Measurements from ENCODE around the gene GET3. TPM values are rescaled to one million over a fixed set of nuclear protein-coding genes. Genes with fewer than 3 reads are reported as not detected.

The GET3 gene
- total RNA-seq, 1 experiment from 2014 or later = 110 TPM

GRCh38 chr19:12783849-12784393, 46.6 kb downstream of the GET3 start:
- CTCF ChIA-PET = interaction anchor here (1.8 kb wide), 1 partner anchor 9 kb away, joined by 10 read pairs; no protein-coding TSS in a partner anchor
- H3K4me3 Mint-ChIP-seq = peak overlapping the region; percentile 59
- no peak overlapping the region for H3K27ac Mint-ChIP-seq
- H3K27me3 Mint-ChIP-seq (ENCODE audit: low read depth) = no peaks in the 10 kb centered on the region; the same call in 1 of the 2 replicates
- no peak for TF ChIP-seq TP53 (CRISPR knock-in tag; IDR thresholded peaks at IDR 0.05)
- no peak for TF ChIP-seq ZMAT4 (CRISPR knock-in tag; IDR thresholded peaks at IDR 0.05)
- no peak for TF ChIP-seq ZNF532 (CRISPR knock-in tag; IDR thresholded peaks at IDR 0.05; ENCODE audit: borderline replicate concordance)
- no peak for TF ChIP-seq RORB (CRISPR knock-in tag; IDR thresholded peaks at IDR 0.05)
- TF ChIP-seq USF2 (CRISPR knock-in tag; IDR thresholded peaks at IDR 0.05) = no peak
- no peak for DNase-seq (ENCODE audit: low spot score)
- no peaks in the 10 kb centered on the region for H3K9me3 Mint-ChIP-seq
- H3K36me3 Mint-ChIP-seq = no peaks in the 10 kb centered on the region
- no peak for ATAC-seq
- peaks cover 21% of the 10 kb centered on the region for H3K4me1 Mint-ChIP-seq
- POLR2A ChIA-PET = interaction anchor here (1.7 kb wide), 1 partner anchor 8 kb away, joined by 6 read pairs; the partner anchor contains the start of gene JUNB

- Mint-ChIP-seq H3K4me1 (peaks cover 21% of the 10 kb centered on the region), H3K9me3 (no peaks in the 10 kb centered on the region), H3K27me3 (ENCODE audit: low read depth) (no peaks in the 10 kb centered on the region; the same call in 1 of the 2 replicates), H3K36me3 (no peaks in the 10 kb centered on the region), H3K27ac (no peak overlapping the region), H3K4me3 (no peak overlapping the region)
- ChIA-PET POLR2A (no interaction called here), CTCF (no interaction called here)
- no peak for DNase-seq (ENCODE audit: low spot score)
- ATAC-seq = no peak
- TF ChIP-seq TP53 (CRISPR knock-in tag; IDR thresholded peaks at IDR 0.05) = no peak
- TF ChIP-seq ATF2 (CRISPR knock-in tag; IDR thresholded peaks at IDR 0.05; ENCODE audit: borderline replicate concordance, low read depth) = no peak
- no peak for TF ChIP-seq ZNF416 (CRISPR knock-in tag; IDR thresholded peaks at IDR 0.05)
- no peak for TF ChIP-seq ZMAT4 (CRISPR knock-in tag; IDR thresholded peaks at IDR 0.05)
- no peak for TF ChIP-seq ZNF512 (CRISPR knock-in tag; IDR thresholded peaks at IDR 0.05; ENCODE audit: borderline replicate concordance)
- no peak for TF ChIP-seq JAZF1 (CRISPR knock-in tag; IDR thresholded peaks at IDR 0.05)
- no peak for TF ChIP-seq ARID4B (CRISPR knock-in tag; IDR thresholded peaks at IDR 0.05; ENCODE audit: borderline replicate concordance)
- TF ChIP-seq CREM (CRISPR knock-in tag; IDR thresholded peaks at IDR 0.05) = no peak
- TF ChIP-seq GABPB1 (CRISPR knock-in tag; IDR thresholded peaks at IDR 0.05) = no peak
- no peak for TF ChIP-seq ZNF281 (CRISPR knock-in tag; IDR thresholded peaks at IDR 0.05)
- TF ChIP-seq ZNF396 (CRISPR knock-in tag; IDR thresholded peaks at IDR 0.05; ENCODE audit: borderline replicate concordance) = no peak
- no peak for TF ChIP-seq GRHL2 (CRISPR knock-in tag; IDR thresholded peaks at IDR 0.05; ENCODE audit: insufficient replicate concordance, severe bottlenecking)
- TF ChIP-seq FOXK1 (CRISPR knock-in tag; IDR thresholded peaks at IDR 0.05) = no peak
- TF ChIP-seq NFATC4 (CRISPR knock-in tag; IDR thresholded peaks at IDR 0.05) = no peak
Measured at GRCh38 chr19:12784394-12784870, 47.1 kb downstream of the GET3 start.
